Upper lobe of right lung (tissue), 1 donor: ENCODE data around the gene AKT1. TPM values are rescaled to one million over a fixed set of nuclear protein-coding genes. Genes with fewer than 3 reads are reported as not detected.
"Not testable (repeated sequence)": the region's sequence is repeated elsewhere in the genome, so short reads cannot be mapped to it uniquely, and the experiment has no call there.

Experiments
- ATAC-seq: fragments of 200-7000 bp; cut with Tn5 transposase; one replicate; pipeline ENCODE4 v1.9.1; 2020; ENCODE audit warnings: mild to moderate bottlenecking, moderate library complexity
- DNase-seq: peaks from one replicate; pipeline ENCODE4 v3.0.0-alpha.2; 2020
- H3K27ac ChIP-seq: fragments of 200-600 bp; one replicate; pipeline ENCODE4 v1.8.0; 2022
- H3K27me3 ChIP-seq: fragments of 200-600 bp; one replicate; pipeline ENCODE4 v1.8.0; 2022; ENCODE audit warnings: mild to moderate bottlenecking
- H3K36me3 ChIP-seq: fragments of 200-600 bp; one replicate; pipeline ENCODE4 v1.8.0; 2022
- H3K4me1 ChIP-seq: fragments of 200-600 bp; one replicate; pipeline ENCODE4 v1.8.0; 2022
- H3K4me3 ChIP-seq: fragments of 200-600 bp; one replicate; pipeline ENCODE4 v1.8.0; 2022; ENCODE audit warnings: mild to moderate bottlenecking
- H3K9me3 ChIP-seq: fragments of 200-600 bp; one replicate; pipeline ENCODE4 v1.8.0; 2022
- intact Hi-C: fragments of 100-400 bp; cut with DNase I; formaldehyde crosslinking; loops from one replicate; pipeline ENCODE4 v1.11.0; 2022
- total RNA-seq: library from RNA; stranded (reverse); fragmentation: NEBNext Ultra II Directional; extraction: Animal tissue kit (Norgen Biotek cat#: 25700); gene quantifications from one replicate; pipeline ENCODE4 v1.2.1, GENCODE V29; 2021
- TF ChIP-seq, protein P1 (sequence below): fragments of 200-600 bp; IDR thresholded peaks from one replicate; pipeline ENCODE4 v1.8.0; 2022; ENCODE audit warnings: antibody characterized with exemption
- donor health status: DM: no; HTN: yes; CAD: no; lungs with severe emphysema.

Gene AKT1
- total RNA-seq, 1 donor from 2014 or later, result 174 TPM

DNA sequence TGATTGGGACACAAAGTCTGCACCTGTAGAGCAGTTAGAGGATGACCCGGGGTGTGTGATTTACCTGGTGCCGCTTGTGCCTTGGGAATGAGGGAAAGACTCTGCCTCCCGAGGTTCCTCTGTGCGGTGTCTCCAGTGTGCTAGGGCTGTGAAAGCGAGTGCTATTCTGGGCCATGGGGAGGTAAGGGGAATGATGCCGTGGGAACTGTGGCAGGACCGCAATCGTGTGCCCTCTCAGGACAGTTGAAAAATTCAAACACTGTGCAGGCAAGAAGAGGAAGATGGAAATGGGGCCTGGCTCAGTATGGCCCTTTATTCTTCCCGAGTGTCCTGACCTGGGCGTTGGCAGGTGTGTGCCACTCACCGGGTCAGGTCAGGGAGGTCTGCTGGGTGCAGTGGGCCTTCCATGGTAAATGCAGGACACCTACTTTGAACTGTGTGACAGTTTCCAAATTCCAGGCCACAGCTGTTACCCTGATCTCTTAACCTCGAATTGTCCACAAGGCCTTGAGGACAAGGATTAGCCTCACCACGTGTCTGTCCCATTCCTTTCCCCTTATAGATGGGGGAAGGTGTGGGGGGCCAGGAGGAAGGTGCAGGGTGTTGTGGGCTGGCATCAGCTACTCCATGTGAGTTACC, 41.2 kb downstream of the AKT1 start:
- Histone ChIP-seq H3K4me3 (peak overlapping the region; percentile 72), H3K36me3 (peaks cover 38% of the 10 kb centered on the region), H3K9me3 (no peaks in the 10 kb centered on the region), H3K27me3 (no peaks in the 10 kb centered on the region), H3K4me1 (peaks cover 17% of the 10 kb centered on the region), H3K27ac (peak overlapping the region; percentile 97)
- TF ChIP-seq, protein P1, sequence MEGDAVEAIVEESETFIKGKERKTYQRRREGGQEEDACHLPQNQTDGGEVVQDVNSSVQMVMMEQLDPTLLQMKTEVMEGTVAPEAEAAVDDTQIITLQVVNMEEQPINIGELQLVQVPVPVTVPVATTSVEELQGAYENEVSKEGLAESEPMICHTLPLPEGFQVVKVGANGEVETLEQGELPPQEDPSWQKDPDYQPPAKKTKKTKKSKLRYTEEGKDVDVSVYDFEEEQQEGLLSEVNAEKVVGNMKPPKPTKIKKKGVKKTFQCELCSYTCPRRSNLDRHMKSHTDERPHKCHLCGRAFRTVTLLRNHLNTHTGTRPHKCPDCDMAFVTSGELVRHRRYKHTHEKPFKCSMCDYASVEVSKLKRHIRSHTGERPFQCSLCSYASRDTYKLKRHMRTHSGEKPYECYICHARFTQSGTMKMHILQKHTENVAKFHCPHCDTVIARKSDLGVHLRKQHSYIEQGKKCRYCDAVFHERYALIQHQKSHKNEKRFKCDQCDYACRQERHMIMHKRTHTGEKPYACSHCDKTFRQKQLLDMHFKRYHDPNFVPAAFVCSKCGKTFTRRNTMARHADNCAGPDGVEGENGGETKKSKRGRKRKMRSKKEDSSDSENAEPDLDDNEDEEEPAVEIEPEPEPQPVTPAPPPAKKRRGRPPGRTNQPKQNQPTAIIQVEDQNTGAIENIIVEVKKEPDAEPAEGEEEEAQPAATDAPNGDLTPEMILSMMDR, result no peak
- ATAC-seq, result no peak
- DNase-seq, result no peak
- intact Hi-C loops, result no loop called here

- peaks cover 21% of the 10 kb centered on the region for H3K4me1 ChIP-seq
These were observed 41.9 kb downstream of the AKT1 start for GRCh38 chr14:104753528-104754212.

DNA sequence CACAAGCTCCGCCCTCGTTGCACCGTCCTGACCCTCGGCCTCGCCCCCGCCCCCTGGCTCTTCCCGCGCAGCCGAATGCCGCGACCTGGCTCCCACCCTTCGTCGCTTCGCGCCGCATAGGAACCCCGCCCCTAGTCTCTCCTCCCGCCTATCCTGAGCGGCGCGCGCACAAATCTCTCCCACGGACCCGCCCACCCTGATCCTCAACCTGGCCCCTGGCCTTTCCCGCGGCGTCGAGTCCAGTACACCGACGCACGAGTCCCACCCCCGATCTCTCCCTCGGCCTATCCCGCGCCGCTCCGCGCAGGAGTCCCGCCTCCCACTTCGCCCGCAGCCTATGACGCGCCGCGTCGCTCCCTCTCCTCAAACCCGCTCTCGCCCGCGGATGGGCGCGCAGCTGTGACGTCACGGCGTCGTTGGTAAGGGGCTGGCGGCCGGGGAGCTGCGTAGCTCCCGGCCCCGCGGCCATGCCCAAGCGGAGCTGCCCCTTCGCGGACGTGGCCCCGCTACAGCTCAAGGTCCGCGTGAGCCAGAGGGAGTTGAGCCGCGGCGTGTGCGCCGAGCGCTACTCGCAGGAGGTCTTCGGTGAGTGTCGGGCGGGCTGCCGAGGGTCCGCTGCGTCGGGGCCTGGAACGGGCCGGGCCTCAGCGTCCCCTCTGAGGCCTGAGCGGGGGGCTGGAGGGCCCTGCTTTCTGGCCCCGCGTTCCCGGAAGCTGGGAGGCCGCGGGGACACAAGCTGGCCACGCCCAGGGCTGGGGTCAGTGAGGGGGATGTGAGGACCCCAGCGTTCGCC, 42.6 kb downstream of the AKT1 start, which contains the start of gene SIVA1:
Gene SIVA1, plus strand, starts transcription at position 413 of the 793 bp plus-strand sequence. Its CDS starts 55 bp downstream, at position 468.
- Histone ChIP-seq H3K27ac (peak within 1 kb of the TSS; percentile 97), H3K36me3 (peaks cover 25% of the 10 kb centered on the region), H3K4me1 (peaks cover 21% of the 10 kb centered on the region), H3K27me3 (no peaks in the 10 kb centered on the region), H3K9me3 (no peaks in the 10 kb centered on the region), H3K4me3 (peak within 1 kb of the TSS; percentile 72)
- ATAC-seq (peak; percentile 96), DNase-seq (peak; percentile 100)
- TF ChIP-seq, protein P1, result no peak
- intact Hi-C loops, result no loop called here

More at GRCh38 chr14:104753528-104754212, 41.9 kb downstream of the AKT1 start:
- peak overlapping the region; percentile 97 for H3K27ac ChIP-seq
- H3K27me3 ChIP-seq, result no peaks in the 10 kb centered on the region
- H3K4me3 ChIP-seq, result peak overlapping the region; percentile 72
- ATAC-seq (peak; percentile 1), DNase-seq (no peak)
- intact Hi-C loops, result no loop called here
- TF ChIP-seq, protein P1, result no peak
- peaks cover 31% of the 10 kb centered on the region for H3K36me3 ChIP-seq
- H3K9me3 ChIP-seq, result no peaks in the 10 kb centered on the region

- Histone ChIP-seq H3K9me3 (no peaks in the 10 kb centered on the region), H3K4me1 (peaks cover 21% of the 10 kb centered on the region), H3K27me3 (no peaks in the 10 kb centered on the region), H3K4me3 (peak overlapping the region; percentile 72), H3K36me3 (peaks cover 20% of the 10 kb centered on the region), H3K27ac (peak overlapping the region; percentile 84)
- ATAC-seq (no peak), DNase-seq (no peak)
- TF ChIP-seq, protein P1, result no peak
- intact Hi-C loops, result no loop called here
These were observed 43.2 kb downstream of the AKT1 start for GRCh38 chr14:104752423-104752734.

GRCh38 chr14:104751539-104752422, 43.8 kb downstream of the AKT1 start:
- Histone ChIP-seq H3K36me3 (peaks cover 14% of the 10 kb centered on the region), H3K27ac (peak overlapping the region; percentile 84), H3K9me3 (no peaks in the 10 kb centered on the region), H3K4me3 (peak overlapping the region; percentile 72), H3K4me1 (peaks cover 21% of the 10 kb centered on the region), H3K27me3 (no peaks in the 10 kb centered on the region)
- intact Hi-C loops, result no loop called here
- ATAC-seq (no peak), DNase-seq (no peak)
- TF ChIP-seq, protein P1, result no peak

GRCh38 chr14:104750753-104751057, 44.8 kb downstream of the AKT1 start:
- H3K4me1 ChIP-seq, result peaks cover 27% of the 10 kb centered on the region
- H3K27ac ChIP-seq, ATAC-seq, H3K27me3 ChIP-seq, H3K9me3 ChIP-seq, DNase-seq, H3K4me3 ChIP-seq, intact Hi-C loops, H3K36me3 ChIP-seq: not testable (repeated sequence)
